IgD-negative memory B cell (primary cell): ENCODE results near the gene CCS. TPM values are rescaled to one million over a fixed set of nuclear protein-coding genes. Genes with fewer than 3 reads are reported as not detected.

Experiments used
- H3K27ac Mint-ChIP-seq, 3 donors: one replicate each; pipeline ENCODE4 v1.8.0; 2020 to 2022; ENCODE audit warnings: mild to moderate bottlenecking in 3 of 3, mixed read lengths in 3 of 3, moderate library complexity in 1 of 3
- H3K27me3 Mint-ChIP-seq: one replicate; pipeline ENCODE4 v1.8.0; 2021; ENCODE audit warnings: mixed read lengths
- H3K36me3 Mint-ChIP-seq: one replicate; pipeline ENCODE4 v1.8.0; 2020; ENCODE audit warnings: mild to moderate bottlenecking, mixed read lengths
- H3K4me1 Mint-ChIP-seq, 3 donors: one replicate each; pipeline ENCODE4 v1.8.0; 2020 to 2022; ENCODE audit warnings: mixed read lengths in 3 of 3, mild to moderate bottlenecking in 1 of 3
- H3K4me3 Mint-ChIP-seq, 4 donors: one replicate each; pipeline ENCODE4 v1.8.0; 2020 to 2022; ENCODE audit warnings: mild to moderate bottlenecking in 4 of 4, mixed read lengths in 4 of 4, moderate library complexity in 3 of 4
- H3K9me3 Mint-ChIP-seq, 3 donors: one replicate each; pipeline ENCODE4 v1.8.0; 2020 to 2021; ENCODE audit warnings: mixed read lengths in 3 of 3, mild to moderate bottlenecking in 1 of 3
- polyA plus RNA-seq: library from polyadenylated mRNA; unstranded; fragments of 300-500 nt; fragmentation: Illumina TruSeq; gene quantifications from one replicate; pipeline ENCODE4 v1.2.3, GENCODE V29; 2021

CCS gene
- polyA plus RNA-seq, 1 donor from 2014 or later: 74.7 TPM

- peaks cover 6% of the 10 kb centered on the region for H3K36me3 Mint-ChIP-seq
- peaks cover 36 to 43% (median 41%) of the 10 kb centered on the region in 3 donors for H3K4me1 Mint-ChIP-seq
- peak overlapping the region; percentile 98 to 100 (median 100) for H3K4me3 Mint-ChIP-seq
- peak overlapping the region; percentile 99 to 100 (median 99) for H3K27ac Mint-ChIP-seq
- no peaks in the 10 kb centered on the region for H3K27me3 Mint-ChIP-seq
- H3K9me3 Mint-ChIP-seq: no peaks in the 10 kb centered on the region
These were observed 24.3 kb downstream of the CCS start for GRCh38 chr11:66617155-66617834.

DNA sequence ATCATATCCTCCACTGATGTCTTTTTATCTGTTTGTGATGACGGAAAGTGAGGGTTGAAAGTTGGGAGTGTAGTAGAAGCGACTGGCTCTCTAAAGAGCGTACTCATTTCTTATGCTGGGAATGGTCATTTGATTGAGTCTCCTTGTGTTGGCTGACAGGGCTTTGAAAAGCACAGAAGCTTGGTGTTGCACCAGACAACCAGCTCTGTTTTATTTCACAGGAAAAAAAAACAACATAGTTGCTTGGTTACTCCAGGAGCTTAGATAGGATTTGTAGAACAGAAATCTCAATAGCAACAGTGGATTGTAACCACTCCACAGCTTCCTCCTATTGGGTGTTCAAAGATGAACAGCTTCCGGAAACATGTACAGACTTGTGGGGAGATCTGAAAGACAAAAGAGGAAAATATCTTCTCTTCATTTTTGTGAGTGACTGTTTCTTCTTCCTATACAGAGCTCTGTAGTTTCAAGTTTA, 26.1 kb downstream of the CCS start:
- peak overlapping the region; percentile 98 to 100 (median 100) for H3K4me3 Mint-ChIP-seq
- peaks cover 53 to 59% (median 53%) of the 10 kb centered on the region in 3 donors for H3K4me1 Mint-ChIP-seq
- H3K27me3 Mint-ChIP-seq: no peaks in the 10 kb centered on the region
- peaks cover 8% of the 10 kb centered on the region for H3K36me3 Mint-ChIP-seq
- H3K27ac Mint-ChIP-seq: peak overlapping the region; percentile 89 to 100 (median 99)
- no peaks in the 10 kb centered on the region for H3K9me3 Mint-ChIP-seq

DNA sequence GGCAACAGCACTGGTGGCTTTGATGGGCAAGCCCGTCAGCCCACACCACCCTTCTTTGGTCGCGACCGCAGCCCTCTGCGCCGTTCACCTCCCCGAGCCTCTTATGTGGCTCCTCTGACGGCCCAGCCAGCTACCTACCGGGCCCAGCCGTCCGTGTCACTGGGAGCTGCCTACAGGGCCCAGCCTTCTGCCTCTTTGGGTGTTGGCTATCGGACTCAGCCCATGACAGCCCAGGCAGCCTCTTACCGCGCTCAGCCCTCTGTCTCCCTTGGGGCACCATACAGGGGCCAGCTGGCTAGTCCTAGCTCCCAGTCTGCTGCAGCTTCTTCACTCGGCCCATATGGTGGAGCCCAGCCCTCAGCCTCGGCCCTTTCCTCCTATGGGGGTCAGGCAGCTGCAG, 31.5 kb downstream of the CCS start:
- Mint-ChIP-seq H3K4me1 (peaks cover 41 to 50% (median 45%) of the 10 kb centered on the region in 3 donors), H3K36me3 (peaks cover 7% of the 10 kb centered on the region), H3K27me3 (no peaks in the 10 kb centered on the region), H3K27ac (peak overlapping the region in 1 of 3 donors; percentile 64), H3K4me3 (no peak overlapping the region), H3K9me3 (no peaks in the 10 kb centered on the region)

- H3K27ac Mint-ChIP-seq: peak overlapping the region in 1 of 3 donors; percentile 64
- H3K27me3 Mint-ChIP-seq: no peaks in the 10 kb centered on the region
- H3K4me1 Mint-ChIP-seq: peaks cover 40 to 50% (median 43%) of the 10 kb centered on the region in 3 donors
- H3K36me3 Mint-ChIP-seq: peaks cover 7% of the 10 kb centered on the region
- no peaks in the 10 kb centered on the region for H3K9me3 Mint-ChIP-seq
- H3K4me3 Mint-ChIP-seq: peak overlapping the region in 2 of 4 donors; percentile 23 to 47
These were observed 32.2 kb downstream of the CCS start for GRCh38 chr11:66625041-66625751.

DNA sequence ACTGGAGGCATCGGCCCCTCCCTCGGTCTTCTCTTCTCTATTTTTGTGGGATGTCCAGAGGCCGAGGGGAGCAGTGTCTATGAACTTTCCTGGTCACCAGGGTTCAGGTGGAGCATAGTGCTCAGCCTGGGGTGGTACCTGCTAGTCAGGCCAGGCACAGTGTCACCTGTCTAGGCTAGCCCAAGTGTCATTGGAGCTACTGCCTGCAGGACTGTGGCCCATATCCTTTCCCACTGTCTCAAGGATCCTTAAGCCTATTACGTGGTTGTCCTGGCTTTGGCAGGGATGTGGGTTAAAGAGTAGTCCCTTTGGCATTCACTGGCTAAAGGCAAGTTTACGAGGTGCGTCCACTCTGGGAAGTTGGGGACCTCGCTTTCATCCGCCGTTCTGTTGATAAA, 32.8 kb downstream of the CCS start:
- Mint-ChIP-seq H3K4me3 (no peak overlapping the region), H3K36me3 (peaks cover 7% of the 10 kb centered on the region), H3K27me3 (no peaks in the 10 kb centered on the region), H3K27ac (peak overlapping the region in 1 of 3 donors; percentile 64), H3K4me1 (peaks cover 40 to 50% (median 42%) of the 10 kb centered on the region in 3 donors), H3K9me3 (no peaks in the 10 kb centered on the region)

DNA sequence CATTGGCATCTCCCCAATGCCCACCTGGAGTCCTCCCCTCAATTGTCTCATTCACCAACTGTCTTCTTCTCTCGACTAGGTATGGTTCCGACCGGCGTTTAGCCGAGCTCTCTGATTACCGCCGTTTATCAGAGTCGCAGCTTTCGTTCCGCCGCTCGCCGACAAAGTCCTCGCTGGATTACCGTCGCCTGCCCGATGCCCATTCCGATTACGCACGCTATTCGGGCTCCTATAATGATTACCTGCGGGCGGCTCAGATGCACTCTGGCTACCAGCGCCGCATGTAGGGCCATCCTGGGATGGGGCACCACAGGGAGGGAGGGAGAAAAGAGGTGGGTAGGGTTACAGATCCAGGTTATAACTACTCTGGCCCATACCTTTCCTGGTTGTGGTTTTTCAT, 33.4 kb downstream of the CCS start:
- Mint-ChIP-seq H3K4me3 (no peak overlapping the region), H3K4me1 (peaks cover 37 to 44% (median 39%) of the 10 kb centered on the region in 3 donors)

DNA sequence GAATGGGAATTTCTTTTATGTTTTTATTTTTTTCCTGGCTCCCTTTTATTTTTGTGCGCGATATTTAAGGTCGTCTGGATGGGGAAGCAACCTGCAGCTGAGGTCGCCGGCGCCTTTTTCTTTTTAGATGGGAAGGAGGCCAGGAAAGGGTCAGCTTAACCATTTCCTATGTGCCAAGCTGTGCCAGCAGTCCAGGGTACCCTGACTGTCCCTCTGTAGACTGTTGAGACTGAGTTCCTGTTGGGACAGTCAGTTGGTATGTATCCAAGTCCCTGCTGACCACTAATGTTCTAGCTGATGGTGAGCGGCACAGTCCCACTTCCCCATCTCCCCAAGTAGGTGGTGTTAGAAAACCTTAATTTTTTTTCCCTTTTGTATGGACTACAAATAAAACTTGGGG, 33.9 kb downstream of the CCS start:
- Mint-ChIP-seq H3K27ac (peak overlapping the region in 1 of 3 donors; percentile 64), H3K36me3 (peaks cover 6% of the 10 kb centered on the region), H3K4me3 (no peak overlapping the region), H3K4me1 (peaks cover 36 to 42% (median 36%) of the 10 kb centered on the region in 3 donors), H3K27me3 (no peaks in the 10 kb centered on the region), H3K9me3 (no peaks in the 10 kb centered on the region)

More for the DNA sequence above, 33.4 kb downstream of the CCS start:
- Mint-ChIP-seq H3K27ac (peak overlapping the region in 2 of 3 donors; percentile 64 to 73), H3K36me3 (peaks cover 5% of the 10 kb centered on the region), H3K27me3 (no peaks in the 10 kb centered on the region), H3K9me3 (no peaks in the 10 kb centered on the region)

GRCh38 chr11:66628061-66628603, 35.1 kb downstream of the CCS start:
- Mint-ChIP-seq H3K4me3 (no peak overlapping the region), H3K9me3 (no peaks in the 10 kb centered on the region), H3K36me3 (peaks cover 10% of the 10 kb centered on the region), H3K27ac (peak overlapping the region in 2 of 3 donors; percentile 64), H3K27me3 (no peaks in the 10 kb centered on the region), H3K4me1 (peaks cover 31 to 40% (median 32%) of the 10 kb centered on the region in 3 donors)

- Mint-ChIP-seq H3K9me3 (no peaks in the 10 kb centered on the region), H3K4me3 (peak overlapping the region in 1 of 4 donors; percentile 45), H3K27ac (peak overlapping the region in 1 of 3 donors; percentile 76), H3K27me3 (no peaks in the 10 kb centered on the region), H3K4me1 (peaks cover 22 to 33% (median 23%) of the 10 kb centered on the region in 3 donors), H3K36me3 (peaks cover 8% of the 10 kb centered on the region)
These were observed 36.4 kb downstream of the CCS start for GRCh38 chr11:66629356-66629755.

DNA sequence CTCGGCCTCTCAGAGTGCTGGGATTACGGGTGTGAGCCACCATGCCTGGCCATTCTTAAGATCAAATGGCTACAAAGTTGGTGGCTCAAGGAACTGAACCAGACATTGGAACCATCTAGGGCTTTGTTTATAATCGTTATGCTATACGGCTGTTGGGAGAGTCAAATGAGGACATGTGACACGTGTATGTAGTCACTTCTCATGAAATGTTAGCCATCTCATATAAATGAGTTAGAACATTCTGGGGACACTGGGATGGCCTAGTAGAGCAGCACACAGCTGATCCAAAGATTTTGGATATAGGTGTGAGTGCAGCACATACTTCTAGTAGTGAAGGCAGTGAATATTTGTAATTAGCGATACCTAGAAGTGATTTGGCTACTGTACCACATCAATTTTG, 38.9 kb downstream of the CCS start:
- H3K4me1 Mint-ChIP-seq: peaks cover 30 to 42% (median 32%) of the 10 kb centered on the region in 3 donors
- H3K27ac Mint-ChIP-seq: peak overlapping the region; percentile 41 to 89 (median 80)

GRCh38 chr11:66632952-66633351, 40.0 kb downstream of the CCS start:
- Mint-ChIP-seq H3K4me1 (peaks cover 36 to 38% (median 37%) of the 10 kb centered on the region in 3 donors), H3K36me3 (peaks cover 9% of the 10 kb centered on the region)

More for the DNA sequence above, 38.9 kb downstream of the CCS start:
- H3K9me3 Mint-ChIP-seq: no peaks in the 10 kb centered on the region
- peak overlapping the region in 2 of 4 donors; percentile 22 to 74 for H3K4me3 Mint-ChIP-seq
- H3K27me3 Mint-ChIP-seq: no peaks in the 10 kb centered on the region
- peaks cover 9% of the 10 kb centered on the region for H3K36me3 Mint-ChIP-seq

DNA sequence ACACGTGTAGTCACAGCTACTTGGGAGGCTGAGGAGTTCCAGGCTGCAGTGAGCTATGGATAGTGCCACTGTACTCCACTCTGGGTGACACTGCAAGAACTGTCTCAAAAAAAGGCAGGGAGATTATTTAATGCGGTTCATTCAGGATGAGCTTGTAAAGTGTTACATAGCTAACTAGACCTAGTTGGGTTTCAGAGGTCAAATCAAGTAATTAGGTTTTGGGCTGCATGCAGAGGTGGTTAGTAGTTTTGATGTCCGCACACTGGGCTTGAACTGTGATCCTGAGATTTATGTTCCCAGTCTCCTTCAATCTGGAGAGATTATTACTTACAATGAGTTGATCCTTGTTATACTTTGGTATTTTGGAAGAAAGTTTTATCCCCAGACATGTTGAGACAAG, 43.4 kb downstream of the CCS start:
- peaks cover 1% of the 10 kb centered on the region for H3K27me3 Mint-ChIP-seq
- peak overlapping the region; percentile 54 to 84 (median 83) for H3K27ac Mint-ChIP-seq
- peaks cover 9% of the 10 kb centered on the region for H3K36me3 Mint-ChIP-seq
- peak overlapping the region in 1 of 4 donors; percentile 98 for H3K4me3 Mint-ChIP-seq
- H3K4me1 Mint-ChIP-seq: peaks cover 39 to 48% (median 48%) of the 10 kb centered on the region in 3 donors
- H3K9me3 Mint-ChIP-seq: no peaks in the 10 kb centered on the region

More at GRCh38 chr11:66632952-66633351, 40.0 kb downstream of the CCS start:
- H3K27ac Mint-ChIP-seq: peak overlapping the region in 1 of 3 donors; percentile 67
- no peaks in the 10 kb centered on the region for H3K27me3 Mint-ChIP-seq
- peak overlapping the region in 2 of 4 donors; percentile 8 to 70 for H3K4me3 Mint-ChIP-seq
- no peaks in the 10 kb centered on the region for H3K9me3 Mint-ChIP-seq

DNA sequence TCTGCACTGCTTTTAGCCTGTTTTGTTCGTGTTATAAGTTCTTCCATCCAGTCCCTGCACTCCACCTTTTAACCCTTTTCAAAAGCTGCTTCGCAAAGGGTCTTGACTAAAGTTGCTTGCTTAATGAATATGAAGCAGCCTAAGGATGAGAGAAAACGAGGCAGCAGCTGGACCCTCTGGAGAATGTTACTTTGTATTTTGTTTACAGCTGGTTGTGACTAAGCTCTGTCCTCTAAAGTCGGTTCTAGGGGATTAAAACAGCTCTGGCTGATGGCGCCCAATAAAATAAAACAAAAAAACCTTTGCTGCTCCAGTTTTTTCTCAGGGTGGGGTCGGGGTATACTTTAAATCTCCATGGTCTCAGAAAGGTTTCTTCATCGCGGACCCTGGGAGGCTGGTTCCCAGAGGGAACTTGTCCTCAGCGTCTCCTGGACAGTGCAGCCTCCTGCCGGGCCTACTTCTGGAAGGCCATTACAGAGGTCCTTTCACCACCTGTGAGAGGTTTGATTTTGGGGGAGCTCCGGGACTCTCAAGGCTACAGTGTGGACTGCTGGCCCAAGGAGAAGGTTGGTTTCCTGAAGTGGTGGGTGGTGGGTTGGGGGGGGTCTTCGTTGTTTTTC, 44.7 kb downstream of the CCS start:
- Mint-ChIP-seq H3K27ac (peak overlapping the region; percentile 85 to 99 (median 91)), H3K4me3 (peak overlapping the region; percentile 95 to 98 (median 98)), H3K36me3 (peaks cover 5% of the 10 kb centered on the region), H3K4me1 (peaks cover 45 to 51% (median 50%) of the 10 kb centered on the region in 3 donors), H3K27me3 (peaks cover 1% of the 10 kb centered on the region), H3K9me3 (no peaks in the 10 kb centered on the region)
